Measurements from ENCODE around the gene RAB5B.

GRCh38 chr12:56029166-56029519, 55.3 kb downstream of the RAB5B start:
- TF ChIP-seq CTCF (IDR thresholded peaks at IDR 0.05) (no peak), POLR2A (IDR thresholded peaks at IDR 0.05) (no peak)

Measured in testis (tissue), 2 donors.